ENCODE results near the gene BAZ2A. TPM values are rescaled to one million over a fixed set of nuclear protein-coding genes. Genes with fewer than 3 reads are reported as not detected.

BAZ2A gene
- polyA plus RNA-seq, 2 of the 4 experiments (the other 2 are of a cell fraction): 41.7 to 59.4 TPM

DNA sequence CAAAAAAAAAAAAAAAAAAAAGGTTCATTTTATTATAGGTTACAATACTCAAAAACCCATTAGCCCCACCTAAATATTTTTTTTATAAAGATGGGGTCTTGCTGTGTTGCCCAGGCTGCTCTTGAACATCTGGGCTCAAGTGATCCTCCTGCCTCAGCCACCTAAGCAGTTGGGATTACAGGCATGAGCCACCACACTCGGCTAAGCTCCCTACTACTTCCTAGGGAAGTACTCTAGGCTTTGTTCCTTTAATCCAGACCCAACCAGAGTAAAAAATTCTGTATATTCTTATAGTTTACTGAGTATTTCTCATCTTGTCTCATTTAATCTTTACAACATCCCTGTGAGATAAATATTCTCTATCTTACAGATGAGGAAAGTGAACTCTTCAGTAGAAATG is 57.8 kb downstream of the BAZ2A start:
- FAIRE-seq (no peak), DNase-seq (ENCODE audit: low read depth in 1 of 2, low spot score in 1 of 2) (no peak), ATAC-seq (no peak)
- no peak overlapping the region for H3K27ac ChIP-seq
- POLR2A ChIA-PET: no interaction called here
- no peak overlapping the region for H3K4me2 ChIP-seq
- no peaks in the 10 kb centered on the region for H3K4me1 ChIP-seq
- no peak for TF ChIP-seq MAFK (IDR thresholded peaks at IDR 0.05; ENCODE audit: partially characterized antibody)
- TF ChIP-seq, protein P1, sequence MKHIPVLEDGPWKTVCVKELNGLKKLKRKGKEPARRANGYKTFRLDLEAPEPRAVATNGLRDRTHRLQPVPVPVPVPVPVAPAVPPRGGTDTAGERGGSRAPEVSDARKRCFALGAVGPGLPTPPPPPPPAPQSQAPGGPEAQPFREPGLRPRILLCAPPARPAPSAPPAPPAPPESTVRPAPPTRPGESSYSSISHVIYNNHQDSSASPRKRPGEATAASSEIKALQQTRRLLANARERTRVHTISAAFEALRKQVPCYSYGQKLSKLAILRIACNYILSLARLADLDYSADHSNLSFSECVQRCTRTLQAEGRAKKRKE (CRISPR knock-in tag; IDR thresholded peaks at IDR 0.05; ENCODE audit: low read depth): no peak
- no peak for TF ChIP-seq CBX8 (IDR thresholded peaks at IDR 0.05)
- TF ChIP-seq, protein P2, sequence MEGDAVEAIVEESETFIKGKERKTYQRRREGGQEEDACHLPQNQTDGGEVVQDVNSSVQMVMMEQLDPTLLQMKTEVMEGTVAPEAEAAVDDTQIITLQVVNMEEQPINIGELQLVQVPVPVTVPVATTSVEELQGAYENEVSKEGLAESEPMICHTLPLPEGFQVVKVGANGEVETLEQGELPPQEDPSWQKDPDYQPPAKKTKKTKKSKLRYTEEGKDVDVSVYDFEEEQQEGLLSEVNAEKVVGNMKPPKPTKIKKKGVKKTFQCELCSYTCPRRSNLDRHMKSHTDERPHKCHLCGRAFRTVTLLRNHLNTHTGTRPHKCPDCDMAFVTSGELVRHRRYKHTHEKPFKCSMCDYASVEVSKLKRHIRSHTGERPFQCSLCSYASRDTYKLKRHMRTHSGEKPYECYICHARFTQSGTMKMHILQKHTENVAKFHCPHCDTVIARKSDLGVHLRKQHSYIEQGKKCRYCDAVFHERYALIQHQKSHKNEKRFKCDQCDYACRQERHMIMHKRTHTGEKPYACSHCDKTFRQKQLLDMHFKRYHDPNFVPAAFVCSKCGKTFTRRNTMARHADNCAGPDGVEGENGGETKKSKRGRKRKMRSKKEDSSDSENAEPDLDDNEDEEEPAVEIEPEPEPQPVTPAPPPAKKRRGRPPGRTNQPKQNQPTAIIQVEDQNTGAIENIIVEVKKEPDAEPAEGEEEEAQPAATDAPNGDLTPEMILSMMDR (IDR thresholded peaks at IDR 0.05): no peak
- no peak for TF ChIP-seq HEYL (CRISPR knock-in tag; IDR thresholded peaks at IDR 0.05)
- TF ChIP-seq FOSB (CRISPR knock-in tag; IDR thresholded peaks at IDR 0.05): no peak
- no peak for TF ChIP-seq FOXS1 (CRISPR knock-in tag; IDR thresholded peaks at IDR 0.05)
- 85% methylated on average over 1 of the region's 1 CpG for WGBS (ENCODE audit: missing lambda C conversion rate)
- H3K9me3 ChIP-seq: no peaks in the 10 kb centered on the region
- H3K4me3 ChIP-seq: no peak overlapping the region
- CTCF ChIA-PET: interaction anchor here (0.9 to 4.8 kb wide), 12 partner anchors 9 to 147 kb away, joined by 3 to 83 read pairs (median 6); partner anchors contain the start of gene RBMS2

DNA sequence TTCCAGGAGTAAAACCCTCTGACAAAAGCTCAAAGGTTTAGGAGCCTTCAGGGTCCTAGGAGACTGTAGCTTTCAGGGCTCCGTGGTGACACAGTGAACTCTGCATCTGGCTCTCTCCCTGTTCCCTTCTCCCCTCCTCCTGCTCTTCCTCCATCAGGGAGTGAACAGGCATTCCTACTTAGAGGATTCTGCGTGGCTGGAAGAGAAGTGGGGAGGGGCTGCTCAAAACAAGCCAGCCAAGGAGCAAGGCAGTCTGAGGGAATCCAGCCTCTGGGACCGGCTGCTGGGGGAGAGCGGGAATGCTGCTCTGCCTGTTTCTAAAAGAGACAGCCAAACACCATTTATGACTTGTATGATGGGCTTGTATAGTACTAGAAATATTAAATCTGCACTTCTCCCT is 59.0 kb downstream of the BAZ2A start:
- Histone ChIP-seq H3K4me3 (no peak overlapping the region), H3K4me2 (no peak overlapping the region), H3K27ac (no peak overlapping the region), H3K9me3 (no peaks in the 10 kb centered on the region), H3K4me1 (no peaks in the 10 kb centered on the region)
- no peak for FAIRE-seq
- TF ChIP-seq NFE2L2 (conservative IDR thresholded peaks at IDR 0.05; ENCODE audit: low read length) (no peak), RARB (CRISPR knock-in tag; IDR thresholded peaks at IDR 0.05) (no peak), FOSL2 (IDR thresholded peaks at IDR 0.05) (no peak), FOSL2 (CRISPR knock-in tag; IDR thresholded peaks at IDR 0.05) (no peak), EHF (CRISPR knock-in tag; IDR thresholded peaks at IDR 0.05) (no peak), RNF2 (IDR thresholded peaks at IDR 0.05; ENCODE audit: borderline replicate concordance, low read depth) (no peak)
- TF ChIP-seq, protein P3, sequence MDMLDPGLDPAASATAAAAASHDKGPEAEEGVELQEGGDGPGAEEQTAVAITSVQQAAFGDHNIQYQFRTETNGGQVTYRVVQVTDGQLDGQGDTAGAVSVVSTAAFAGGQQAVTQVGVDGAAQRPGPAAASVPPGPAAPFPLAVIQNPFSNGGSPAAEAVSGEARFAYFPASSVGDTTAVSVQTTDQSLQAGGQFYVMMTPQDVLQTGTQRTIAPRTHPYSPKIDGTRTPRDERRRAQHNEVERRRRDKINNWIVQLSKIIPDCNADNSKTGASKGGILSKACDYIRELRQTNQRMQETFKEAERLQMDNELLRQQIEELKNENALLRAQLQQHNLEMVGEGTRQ (IDR thresholded peaks at IDR 0.05): no peak
- no peak for ATAC-seq
- POLR2A ChIA-PET: no interaction called here
- WGBS (ENCODE audit: missing lambda C conversion rate): 91% methylated on average over 4 of the region's 4 CpGs
- CTCF ChIA-PET: interaction anchor here (0.6 to 6.3 kb wide), 8 partner anchors 9 to 65 kb away, joined by 3 to 87 read pairs (median 3); no protein-coding TSS in a partner anchor
- DNase-seq (ENCODE audit: low read depth in 1 of 2, low spot score in 1 of 2): no peak

DNA sequence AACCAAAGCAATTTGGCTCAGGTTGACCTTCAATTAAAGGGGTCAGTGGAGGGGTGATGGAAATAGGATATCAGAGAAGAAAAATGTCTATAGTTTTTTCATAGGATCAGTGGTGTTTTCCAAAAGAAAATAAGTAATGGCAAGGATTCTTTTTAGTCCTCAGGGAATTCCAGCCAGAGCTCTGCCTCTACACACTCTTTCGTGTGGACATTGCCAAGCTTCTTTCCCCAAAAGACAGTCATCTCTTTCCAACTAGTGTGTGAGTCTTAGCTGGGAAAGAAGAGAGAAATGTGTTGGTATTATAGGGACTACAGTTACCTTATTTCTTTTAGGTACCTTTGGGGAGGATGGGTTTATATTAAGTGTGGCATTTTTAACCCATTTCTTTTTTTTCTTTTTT is 62.0 kb downstream of the BAZ2A start:
- FAIRE-seq (no peak), ATAC-seq (no peak), DNase-seq (ENCODE audit: low read depth in 1 of 2, low spot score in 1 of 2) (no peak)
- H3K4me2 ChIP-seq: no peak overlapping the region
- H3K9me3 ChIP-seq: no peaks in the 10 kb centered on the region
- no peak overlapping the region for H3K4me3 ChIP-seq
- 96% methylated on average over 1 of the region's 1 CpG for WGBS (ENCODE audit: missing lambda C conversion rate)
- POLR2A ChIA-PET: interaction anchor here (1.3 kb wide), 1 partner anchor 54 kb away, joined by 3 read pairs; no protein-coding TSS in a partner anchor
- no peak overlapping the region for H3K27ac ChIP-seq
- H3K4me1 ChIP-seq: 0 out of 3 replicates have a peak, but pooled peaks cover 6% of the 10 kb centered on the region
- CTCF ChIA-PET: interaction anchor here (0.8 to 6.3 kb wide), 6 partner anchors 9 to 68 kb away, joined by 3 to 87 read pairs (median 4); no protein-coding TSS in a partner anchor
- TF ChIP-seq EP300 (IDR thresholded peaks at IDR 0.05) (no peak), HEYL (CRISPR knock-in tag; IDR thresholded peaks at IDR 0.05) (no peak), FOXS1 (CRISPR knock-in tag; IDR thresholded peaks at IDR 0.05) (no peak), JUN (IDR thresholded peaks at IDR 0.05) (no peak), CEBPB (IDR thresholded peaks at IDR 0.05) (no peak), CBX2 (IDR thresholded peaks at IDR 0.05; ENCODE audit: borderline replicate concordance, low read depth) (no peak), RNF2 (IDR thresholded peaks at IDR 0.05; ENCODE audit: borderline replicate concordance, low read depth) (no peak), FOSL2 (IDR thresholded peaks at IDR 0.05) (no peak), FOSL2 (CRISPR knock-in tag; IDR thresholded peaks at IDR 0.05) (no peak), POLR2AphosphoS2 (conservative IDR thresholded peaks at IDR 0.05; ENCODE audit: low read length) (no peak), EHF (CRISPR knock-in tag; IDR thresholded peaks at IDR 0.05) (no peak), SREBF2 (IDR thresholded peaks at IDR 0.05) (no peak), KDM1A (IDR thresholded peaks at IDR 0.05; ENCODE audit: low read depth) (no peak)
- TF ChIP-seq, protein P4, sequence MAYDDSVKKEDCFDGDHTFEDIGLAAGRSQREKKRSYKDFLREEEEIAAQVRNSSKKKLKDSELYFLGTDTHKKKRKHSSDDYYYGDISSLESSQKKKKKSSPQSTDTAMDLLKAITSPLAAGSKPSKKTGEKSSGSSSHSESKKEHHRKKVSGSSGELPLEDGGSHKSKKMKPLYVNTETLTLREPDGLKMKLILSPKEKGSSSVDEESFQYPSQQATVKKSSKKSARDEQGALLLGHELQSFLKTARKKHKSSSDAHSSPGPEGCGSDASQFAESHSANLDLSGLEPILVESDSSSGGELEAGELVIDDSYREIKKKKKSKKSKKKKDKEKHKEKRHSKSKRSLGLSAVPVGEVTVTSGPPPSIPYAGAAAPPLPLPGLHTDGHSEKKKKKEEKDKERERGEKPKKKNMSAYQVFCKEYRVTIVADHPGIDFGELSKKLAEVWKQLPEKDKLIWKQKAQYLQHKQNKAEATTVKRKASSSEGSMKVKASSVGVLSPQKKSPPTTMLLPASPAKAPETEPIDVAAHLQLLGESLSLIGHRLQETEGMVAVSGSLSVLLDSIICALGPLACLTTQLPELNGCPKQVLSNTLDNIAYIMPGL (CRISPR knock-in tag; IDR thresholded peaks at IDR 0.05; ENCODE audit: borderline replicate concordance): no peak
- TF ChIP-seq, protein P1 (CRISPR knock-in tag; IDR thresholded peaks at IDR 0.05; ENCODE audit: low read depth): no peak
- TF ChIP-seq, protein P5, sequence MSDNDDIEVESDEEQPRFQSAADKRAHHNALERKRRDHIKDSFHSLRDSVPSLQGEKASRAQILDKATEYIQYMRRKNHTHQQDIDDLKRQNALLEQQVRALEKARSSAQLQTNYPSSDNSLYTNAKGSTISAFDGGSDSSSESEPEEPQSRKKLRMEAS (IDR thresholded peaks at IDR 0.05): no peak
- TF ChIP-seq, protein P6, sequence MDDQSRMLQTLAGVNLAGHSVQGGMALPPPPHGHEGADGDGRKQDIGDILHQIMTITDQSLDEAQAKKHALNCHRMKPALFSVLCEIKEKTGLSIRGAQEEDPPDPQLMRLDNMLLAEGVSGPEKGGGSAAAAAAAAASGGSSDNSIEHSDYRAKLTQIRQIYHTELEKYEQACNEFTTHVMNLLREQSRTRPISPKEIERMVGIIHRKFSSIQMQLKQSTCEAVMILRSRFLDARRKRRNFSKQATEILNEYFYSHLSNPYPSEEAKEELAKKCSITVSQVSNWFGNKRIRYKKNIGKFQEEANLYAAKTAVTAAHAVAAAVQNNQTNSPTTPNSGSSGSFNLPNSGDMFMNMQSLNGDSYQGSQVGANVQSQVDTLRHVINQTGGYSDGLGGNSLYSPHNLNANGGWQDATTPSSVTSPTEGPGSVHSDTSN (IDR thresholded peaks at IDR 0.05): no peak
- TF ChIP-seq, protein P7, sequence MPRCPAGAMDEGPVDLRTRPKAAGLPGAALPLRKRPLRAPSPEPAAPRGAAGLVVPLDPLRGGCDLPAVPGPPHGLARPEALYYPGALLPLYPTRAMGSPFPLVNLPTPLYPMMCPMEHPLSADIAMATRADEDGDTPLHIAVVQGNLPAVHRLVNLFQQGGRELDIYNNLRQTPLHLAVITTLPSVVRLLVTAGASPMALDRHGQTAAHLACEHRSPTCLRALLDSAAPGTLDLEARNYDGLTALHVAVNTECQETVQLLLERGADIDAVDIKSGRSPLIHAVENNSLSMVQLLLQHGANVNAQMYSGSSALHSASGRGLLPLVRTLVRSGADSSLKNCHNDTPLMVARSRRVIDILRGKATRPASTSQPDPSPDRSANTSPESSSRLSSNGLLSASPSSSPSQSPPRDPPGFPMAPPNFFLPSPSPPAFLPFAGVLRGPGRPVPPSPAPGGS (IDR thresholded peaks at IDR 0.05): no peak

Measured in A549 (cell line).